H1 (cell line): ENCODE measurements around the gene NEGR1. TPM values are rescaled to one million over a fixed set of nuclear protein-coding genes. Genes with fewer than 3 reads are reported as not detected.

Source experiments
- CTCF ChIP-seq, 3 experiments: IDR thresholded peaks; 1 replicate in 2 of 3; 2 replicates in 1 of 3; pipeline versions ENCODE4 v1.5.1 to v1.6.1; 2011; ENCODE audit warnings: low read length in 3 of 3, mild to moderate bottlenecking in 3 of 3, inconsistent platforms in 2 of 3, low read depth in 1 of 3, moderate library complexity in 1 of 3; ENCODE audit not compliant: insufficient read depth in 1 of 3; ENCODE audit errors: control extremely low read depth in 1 of 3
- E2F6 ChIP-seq: IDR thresholded peaks from 2 replicates; pipeline ENCODE4 v1.6.1; 2012; ENCODE audit warnings: inconsistent platforms
- SIRT6 ChIP-seq: IDR thresholded peaks from one replicate; pipeline ENCODE4 v1.7.1; 2012; ENCODE audit warnings: low read length, inconsistent platforms
- SP2 ChIP-seq: IDR thresholded peaks from 2 replicates; pipeline ENCODE4 v1.6.1; 2012; ENCODE audit warnings: mild to moderate bottlenecking, low read length, inconsistent platforms
- polyA plus RNA-seq, 7 experiments: library from polyadenylated mRNA; depleted of rRNA in 3 of 7; stranded (reverse) in 5 of 7; unstranded in 2 of 7; fragments of >200 nt in 5 of 7; fragments of 200-250 nt in 2 of 7; gene quantifications; 1 replicate in 5 of 7; 2 replicates in 1 of 7; 4 replicates in 1 of 7; pipeline versions ENCODE4 v1.2.1 to v1.2.3, GENCODE V29; 2011 to 2013; ENCODE audit warnings: missing spikeins in 2 of 7, mixed read lengths in 2 of 7
- total RNA-seq: library from RNA; stranded (reverse); fragmentation: NEBNext Ultra II Directional; extraction: Animal tissue kit (Norgen Biotek cat#: 25700); gene quantifications from 2 replicates; pipeline ENCODE4 v1.2.1, GENCODE V29; 2021

The NEGR1 gene
- total and polyA plus RNA-seq, 2 of the 8 experiments (the other 6 are each of a cell fraction or from before 2014, with no cell fraction given), result 0.71 to 1.3 TPM

- TF ChIP-seq E2F6 (no peak), SP2 (no peak), SIRT6 (no peak), CTCF (IDR thresholded peaks at IDR 0.05; ENCODE audit: control extremely low read depth in 1 of 3, insufficient read depth in 1 of 3, low read depth in 1 of 3, low read length in 3 of 3) (no peak)
These were observed 478.2 kb downstream of the NEGR1 start (continued) for GRCh38 chr1:71804140-71804539.
